Thyroid gland (tissue), 4 donors: ENCODE data around the gene RIC8B.

Source experiments
- POLR2A ChIP-seq, 2 donors: fragments of 450-650 bp; IDR thresholded peaks; one replicate each; pipeline ENCODE4 v1.6.1; 2017; ENCODE audit warnings: antibody characterized with exemption in 2 of 2, mild to moderate bottlenecking in 2 of 2, moderate library complexity in 1 of 2
- TF ChIP-seq, protein P1 (sequence below), 6 experiments: fragments of 200-600 bp in 3 of 6; fragments of 450-650 bp in 3 of 6; sonication (generic) in 3 of 6; IDR thresholded peaks; one replicate each; pipeline ENCODE4 v1.5.1; 2016 to 2019; ENCODE audit warnings: antibody characterized with exemption in 6 of 6, mild to moderate bottlenecking in 2 of 6, inconsistent platforms in 1 of 6, moderate library complexity in 1 of 6

DNA sequence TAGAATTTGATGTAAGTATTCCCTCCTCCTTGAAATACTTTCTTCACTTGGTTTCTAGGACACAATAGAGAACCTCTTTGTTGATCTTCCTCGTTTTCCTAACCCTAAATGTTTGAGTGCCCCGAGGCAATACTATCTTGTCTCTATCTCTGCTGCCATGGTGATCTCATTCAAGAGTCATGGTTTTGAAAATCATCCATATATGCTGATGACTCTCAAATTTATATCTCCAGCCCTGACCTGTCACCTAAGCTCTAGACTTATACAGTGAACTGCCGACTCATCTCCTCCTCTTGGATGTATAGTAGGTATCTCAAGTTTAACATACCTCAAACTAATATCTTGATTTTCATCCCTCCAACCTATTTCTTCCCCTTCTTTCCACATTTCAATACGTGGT, 71.4 kb downstream of the RIC8B start:
- TF ChIP-seq POLR2A (IDR thresholded peaks at IDR 0.05) = no peak
- TF ChIP-seq, protein P1, sequence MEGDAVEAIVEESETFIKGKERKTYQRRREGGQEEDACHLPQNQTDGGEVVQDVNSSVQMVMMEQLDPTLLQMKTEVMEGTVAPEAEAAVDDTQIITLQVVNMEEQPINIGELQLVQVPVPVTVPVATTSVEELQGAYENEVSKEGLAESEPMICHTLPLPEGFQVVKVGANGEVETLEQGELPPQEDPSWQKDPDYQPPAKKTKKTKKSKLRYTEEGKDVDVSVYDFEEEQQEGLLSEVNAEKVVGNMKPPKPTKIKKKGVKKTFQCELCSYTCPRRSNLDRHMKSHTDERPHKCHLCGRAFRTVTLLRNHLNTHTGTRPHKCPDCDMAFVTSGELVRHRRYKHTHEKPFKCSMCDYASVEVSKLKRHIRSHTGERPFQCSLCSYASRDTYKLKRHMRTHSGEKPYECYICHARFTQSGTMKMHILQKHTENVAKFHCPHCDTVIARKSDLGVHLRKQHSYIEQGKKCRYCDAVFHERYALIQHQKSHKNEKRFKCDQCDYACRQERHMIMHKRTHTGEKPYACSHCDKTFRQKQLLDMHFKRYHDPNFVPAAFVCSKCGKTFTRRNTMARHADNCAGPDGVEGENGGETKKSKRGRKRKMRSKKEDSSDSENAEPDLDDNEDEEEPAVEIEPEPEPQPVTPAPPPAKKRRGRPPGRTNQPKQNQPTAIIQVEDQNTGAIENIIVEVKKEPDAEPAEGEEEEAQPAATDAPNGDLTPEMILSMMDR (IDR thresholded peaks at IDR 0.05) = no peak
